GM23248 (cell line): ENCODE results near the gene CEMIP.

Experiments used
- EZH2 ChIP-seq: fragments of 200-600 bp; sonication (generic); IDR thresholded peaks from 2 replicates; pipeline ENCODE4 v1.6.1; 2018; ENCODE audit warnings: antibody characterized with exemption, mild to moderate bottlenecking; ENCODE audit not compliant: insufficient read depth, poor library complexity, severe bottlenecking
- EZH2phosphoT487 ChIP-seq: fragments of 200-600 bp; sonication (generic); IDR thresholded peaks from 2 replicates; pipeline ENCODE4 v1.6.1; 2018; ENCODE audit warnings: antibody characterized with exemption, moderate library complexity, mild to moderate bottlenecking, low read depth; ENCODE audit not compliant: insufficient read depth

DNA sequence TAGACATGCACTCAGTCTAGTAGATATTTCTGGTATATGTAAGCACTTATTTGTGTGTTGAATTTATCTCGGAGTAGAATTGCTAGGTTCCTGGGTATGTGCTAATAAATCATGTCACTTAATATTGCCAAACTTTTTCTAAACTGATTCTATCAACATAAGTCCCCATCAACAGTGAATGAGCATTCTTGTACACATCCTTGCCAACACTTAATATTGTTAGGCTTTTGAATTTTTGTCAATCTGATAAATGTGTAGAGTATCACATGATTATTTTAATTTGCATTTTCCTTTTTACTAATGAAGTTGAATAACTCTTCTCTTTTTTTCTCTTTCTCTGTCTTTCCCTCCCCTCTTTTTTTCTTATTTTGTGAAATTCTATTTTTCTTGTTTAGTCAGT lies 33.3 kb upstream of the CEMIP start:
- no peak for TF ChIP-seq EZH2
- TF ChIP-seq EZH2phosphoT487, result no peak
